Keratinocyte (primary cell): ENCODE measurements around the gene SEC24D. TPM values are rescaled to one million over a fixed set of nuclear protein-coding genes. Genes with fewer than 3 reads are reported as not detected.
A peak's percentile ranks its signal among the peaks of the same experiment; 100 is the strongest.

ENCODE experiments used
- DNase-seq: peaks from one replicate; pipeline ENCODE4 v3.0.0-alpha.2; 2011; ENCODE audit warnings: low read depth, missing footprints, low spot score
- FAIRE-seq: peaks from 2 replicates; lab custom pipeline; 2011; peaks lifted over from hg19 to GRCh38; lab: Jason Lieb, UNC
- H2AFZ ChIP-seq: 2 replicates; pipeline ENCODE4 v1.6.0; 2012; ENCODE audit warnings: low read length, control low read depth, inconsistent platforms; ENCODE audit not compliant: control insufficient read depth
- H3K27ac ChIP-seq: 2 replicates; pipeline ENCODE4 v1.5.1; 2011; ENCODE audit warnings: low read length; ENCODE audit not compliant: control insufficient read depth, insufficient read depth
- H3K27me3 ChIP-seq: 3 replicates; pipeline ENCODE4 v1.6.0; 2011; ENCODE audit warnings: low read length; ENCODE audit not compliant: control insufficient read depth, insufficient read depth; ENCODE audit errors: extremely low read depth
- H3K36me3 ChIP-seq, 2 experiments: 2 replicates in 1 of 2; 3 replicates in 1 of 2; pipeline ENCODE4 v1.5.1; 2011; ENCODE audit warnings: low read length in 2 of 2, mild to moderate bottlenecking in 1 of 2; ENCODE audit not compliant: control insufficient read depth in 2 of 2, insufficient read depth in 2 of 2; ENCODE audit errors: extremely low read depth in 1 of 2
- H3K4me1 ChIP-seq: 3 replicates; pipeline ENCODE4 v1.5.1; 2011; ENCODE audit warnings: low read length; ENCODE audit not compliant: control insufficient read depth, insufficient read depth; ENCODE audit errors: extremely low read depth
- H3K4me2 ChIP-seq: 3 replicates; pipeline ENCODE4 v1.6.0; 2011; ENCODE audit warnings: low read depth, low read length; ENCODE audit not compliant: control insufficient read depth, insufficient read depth; ENCODE audit errors: extremely low read depth
- H3K4me3 ChIP-seq, 3 experiments: fragments of 200-600 bp in 1 of 3; sonication (generic) in 1 of 3; 2 replicates in 2 of 3; 3 replicates in 1 of 3; pipeline ENCODE4 v1.5.1; 2011 to 2016; ENCODE audit warnings: low read length in 3 of 3, mild to moderate bottlenecking in 3 of 3, control low read depth in 2 of 3, inconsistent platforms in 1 of 3, low read depth in 1 of 3, mixed read lengths in 1 of 3, mixed run types in 1 of 3, moderate library complexity in 1 of 3; ENCODE audit not compliant: control insufficient read depth in 2 of 3, insufficient read depth in 2 of 3; ENCODE audit errors: extremely low read depth in 1 of 3
- H3K79me2 ChIP-seq: 2 replicates; pipeline ENCODE4 v1.6.0; 2012; ENCODE audit warnings: low read length; ENCODE audit not compliant: control insufficient read depth, insufficient read depth
- H3K9ac ChIP-seq: 3 replicates; pipeline ENCODE4 v1.6.0; 2011; ENCODE audit warnings: low read length; ENCODE audit not compliant: control insufficient read depth, insufficient read depth; ENCODE audit errors: extremely low read depth
- H3K9me1 ChIP-seq: 3 replicates; pipeline ENCODE4 v1.6.0; 2011; ENCODE audit warnings: low read length; ENCODE audit not compliant: control insufficient read depth, insufficient read depth; ENCODE audit errors: extremely low read depth
- H3K9me3 ChIP-seq: 2 replicates; pipeline ENCODE4 v1.5.1; 2012; ENCODE audit warnings: low read depth, low read length; ENCODE audit not compliant: control insufficient read depth
- H4K20me1 ChIP-seq: 3 replicates; pipeline ENCODE4 v1.6.0; 2011; ENCODE audit warnings: low read length; ENCODE audit not compliant: control insufficient read depth, insufficient read depth; ENCODE audit errors: extremely low read depth
- CTCF ChIP-seq, 3 experiments: IDR thresholded peaks in 1 of 3; conservative IDR thresholded peaks in 1 of 3; optimal IDR thresholded peaks in 1 of 3; 2 replicates in 2 of 3; 3 replicates in 1 of 3; pipeline versions ENCODE3 to v1.5.1; 2011; ENCODE audit warnings: low read length in 3 of 3, mild to moderate bottlenecking in 3 of 3, moderate library complexity in 2 of 3, control low read depth in 1 of 3, inconsistent platforms in 1 of 3; ENCODE audit not compliant: insufficient read depth in 2 of 3; ENCODE audit errors: extremely low read depth in 1 of 3
- EZH2 ChIP-seq: IDR thresholded peaks from one replicate; pipeline ENCODE4 v1.6.1; 2012; ENCODE audit warnings: inconsistent platforms, mild to moderate bottlenecking, low read length, moderate library complexity
- dilution Hi-C: fragments of 300-500 bp; cut with MboI; formaldehyde crosslinking; loops from one replicate; pipeline ENCODE4 v1.7.0; 2020; ENCODE audit warnings: low sequenced_read_pairs; ENCODE audit not compliant: extremely low pct_ligation_motif_present
- polyA plus RNA-seq, 5 experiments: library from polyadenylated mRNA; depleted of rRNA in 3 of 5; stranded (reverse) in 3 of 5; stranded (forward) in 1 of 5; unstranded in 1 of 5; fragments of >200 nt; gene quantifications; 1 replicate in 1 of 5; 2 replicates in 3 of 5; 3 replicates in 1 of 5; pipeline versions ENCODE4 v1.2.1 to v1.2.3, GENCODE V29; 2011 to 2012; ENCODE audit warnings: missing spikeins in 2 of 5, low read depth in 1 of 5, low replicate concordance in 1 of 5

Gene SEC24D
- polyA plus RNA-seq, 1 donor (not counting 4 experiments of a cell fraction or from before 2014, with no cell fraction given), result 24.9 TPM

GRCh38 chr4:118824141-118824540, 11.8 kb downstream of the SEC24D start:
- no peak for DNase-seq
- Histone ChIP-seq H3K27ac (no peak overlapping the region), H4K20me1 (peaks cover 8% of the 10 kb centered on the region), H3K27me3 (no peaks in the 10 kb centered on the region), H3K36me3 (peaks cover 7 to 22% of the 10 kb centered on the region in 2 experiments), H3K9me1 (peaks cover 4% of the 10 kb centered on the region), H2AFZ (no peak overlapping the region), H3K4me2 (no peak overlapping the region), H3K4me1 (peaks cover 9% of the 10 kb centered on the region), H3K9ac (no peak overlapping the region), H3K79me2 (peaks cover 38% of the 10 kb centered on the region), H3K9me3 (no peaks in the 10 kb centered on the region), H3K4me3 (no peak overlapping the region)
- no peak for FAIRE-seq
- dilution Hi-C loops, result no loop called here
- no peak for TF ChIP-seq EZH2
- TF ChIP-seq CTCF (optimal IDR thresholded peaks at IDR 0.05 in 1 of 3, IDR thresholded peaks at IDR 0.05 in 1 of 3, conservative IDR thresholded peaks at IDR 0.05 in 1 of 3; ENCODE audit: extremely low read depth in 1 of 3, insufficient read depth in 2 of 3, low read length in 3 of 3), result no peak

- H3K4me2 ChIP-seq, result no peak overlapping the region
These were observed 12.5 kb downstream of the SEC24D start for GRCh38 chr4:118823471-118823870.

More at GRCh38 chr4:118823471-118823870, 12.5 kb downstream of the SEC24D start:
- no peak for TF ChIP-seq EZH2
- TF ChIP-seq CTCF (optimal IDR thresholded peaks at IDR 0.05 in 1 of 3, IDR thresholded peaks at IDR 0.05 in 1 of 3, conservative IDR thresholded peaks at IDR 0.05 in 1 of 3; ENCODE audit: extremely low read depth in 1 of 3, insufficient read depth in 2 of 3, low read length in 3 of 3), result no peak
- FAIRE-seq (peak; percentile 85), DNase-seq (no peak)
- peaks cover 4% of the 10 kb centered on the region for H3K9me1 ChIP-seq
- H2AFZ ChIP-seq, result no peak overlapping the region
- H4K20me1 ChIP-seq, result peaks cover 8% of the 10 kb centered on the region
- peaks cover 32% of the 10 kb centered on the region for H3K79me2 ChIP-seq
- H3K4me3 ChIP-seq, result no peak overlapping the region
- dilution Hi-C loops, result no loop called here
- H3K27ac ChIP-seq, result no peak overlapping the region
- peaks cover 9% of the 10 kb centered on the region for H3K4me1 ChIP-seq
- H3K27me3 ChIP-seq, result no peaks in the 10 kb centered on the region
- no peak overlapping the region for H3K9ac ChIP-seq
- H3K9me3 ChIP-seq, result no peaks in the 10 kb centered on the region
- H3K36me3 ChIP-seq, result peaks cover 7 to 17% of the 10 kb centered on the region in 2 experiments
